Jurkat, Clone E6-1 (cell line): ENCODE data around the gene IGSF9.

ENCODE experiments used
- DNase-seq: peaks from one replicate; pipeline ENCODE4 v3.0.0-alpha.2; 2011; ENCODE audit warnings: low read depth, low spot score
- H3K4me3 ChIP-seq: 2 replicates; pipeline ENCODE4 v1.5.1; 2011; ENCODE audit warnings: mild to moderate bottlenecking, low read length, control low read depth, moderate library complexity

The IGSF9 gene

GRCh38 chr1:159924025-159924790 lies 21.2 kb downstream of the IGSF9 start:
- no peak for DNase-seq
- H3K4me3 ChIP-seq = peak overlapping the region; percentile 98

DNA sequence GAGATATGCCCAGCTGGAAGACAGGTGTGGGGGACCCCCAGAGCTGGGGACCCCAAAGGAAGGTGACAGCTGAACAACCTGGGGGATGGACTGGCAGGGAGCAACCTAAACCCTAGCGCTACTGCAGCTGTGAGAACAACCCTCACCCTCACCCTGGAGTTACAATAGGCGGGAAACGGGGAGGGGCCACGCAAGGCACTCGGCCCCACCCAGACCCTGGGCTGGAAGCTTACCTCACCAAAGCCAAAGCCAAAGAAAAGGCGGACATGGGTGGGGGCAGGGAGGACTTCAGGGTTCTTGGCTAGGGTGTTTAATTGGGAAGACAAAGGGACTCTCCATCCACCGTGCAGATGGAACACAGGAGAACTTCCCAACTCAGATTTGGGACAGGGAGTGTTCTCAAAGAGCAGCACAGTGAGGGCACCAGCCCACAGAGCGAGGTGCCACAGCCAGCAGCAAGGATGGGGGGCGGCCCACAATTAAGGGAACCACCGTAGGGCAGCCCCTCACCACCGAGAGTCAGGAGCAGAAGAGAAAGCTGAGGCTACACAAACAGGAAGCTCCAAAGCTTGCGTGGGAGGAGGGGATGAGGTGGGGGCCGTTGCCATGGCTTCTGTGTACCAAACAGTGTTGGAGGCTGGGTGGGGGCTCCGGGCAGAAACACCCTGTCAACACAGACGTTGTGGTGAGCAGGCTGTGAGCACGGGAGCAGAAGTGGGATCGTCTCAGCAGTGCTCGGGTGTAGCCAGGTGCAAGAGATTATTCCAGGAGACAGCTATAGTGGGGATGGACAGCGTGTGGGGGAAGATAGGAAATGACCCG lies 22.0 kb downstream of the IGSF9 start:
- DNase-seq = peak; percentile 72
- H3K4me3 ChIP-seq = peak overlapping the region; percentile 98

DNA sequence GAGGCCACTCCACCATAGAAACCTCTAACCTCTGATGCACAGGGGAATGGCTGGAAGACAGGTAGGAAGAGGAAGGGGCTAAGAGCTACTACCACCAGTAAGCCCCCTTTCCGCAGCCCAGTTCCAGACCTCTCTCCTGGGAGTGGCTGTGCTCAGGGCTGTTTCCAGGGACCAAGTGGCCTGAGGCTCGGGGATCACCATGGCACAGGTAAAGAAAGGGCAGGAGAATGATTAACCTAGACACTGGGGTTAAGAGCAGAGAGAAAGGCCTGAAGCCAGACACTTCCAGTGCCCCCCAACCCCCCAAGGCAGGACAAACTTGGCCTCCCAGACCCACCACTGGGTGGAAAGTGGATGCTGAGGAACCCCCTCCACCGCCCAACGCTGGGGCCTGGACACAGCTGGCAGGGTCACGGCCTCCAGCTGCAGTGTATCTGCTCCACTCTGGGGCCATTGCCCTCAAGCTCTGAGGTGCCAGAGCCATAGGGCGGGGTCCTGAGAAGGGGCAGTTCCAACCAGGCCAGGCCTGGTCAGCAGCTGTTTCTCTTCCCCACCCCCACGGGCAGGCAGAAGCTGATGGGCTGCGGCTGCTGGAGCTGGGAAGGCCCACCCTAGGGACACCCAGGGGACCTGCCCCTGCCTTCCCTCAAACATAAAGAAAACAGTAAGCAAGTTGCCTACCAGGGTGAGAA lies 22.8 kb downstream of the IGSF9 start:
- no peak for DNase-seq
- H3K4me3 ChIP-seq = peak overlapping the region; percentile 98

DNA sequence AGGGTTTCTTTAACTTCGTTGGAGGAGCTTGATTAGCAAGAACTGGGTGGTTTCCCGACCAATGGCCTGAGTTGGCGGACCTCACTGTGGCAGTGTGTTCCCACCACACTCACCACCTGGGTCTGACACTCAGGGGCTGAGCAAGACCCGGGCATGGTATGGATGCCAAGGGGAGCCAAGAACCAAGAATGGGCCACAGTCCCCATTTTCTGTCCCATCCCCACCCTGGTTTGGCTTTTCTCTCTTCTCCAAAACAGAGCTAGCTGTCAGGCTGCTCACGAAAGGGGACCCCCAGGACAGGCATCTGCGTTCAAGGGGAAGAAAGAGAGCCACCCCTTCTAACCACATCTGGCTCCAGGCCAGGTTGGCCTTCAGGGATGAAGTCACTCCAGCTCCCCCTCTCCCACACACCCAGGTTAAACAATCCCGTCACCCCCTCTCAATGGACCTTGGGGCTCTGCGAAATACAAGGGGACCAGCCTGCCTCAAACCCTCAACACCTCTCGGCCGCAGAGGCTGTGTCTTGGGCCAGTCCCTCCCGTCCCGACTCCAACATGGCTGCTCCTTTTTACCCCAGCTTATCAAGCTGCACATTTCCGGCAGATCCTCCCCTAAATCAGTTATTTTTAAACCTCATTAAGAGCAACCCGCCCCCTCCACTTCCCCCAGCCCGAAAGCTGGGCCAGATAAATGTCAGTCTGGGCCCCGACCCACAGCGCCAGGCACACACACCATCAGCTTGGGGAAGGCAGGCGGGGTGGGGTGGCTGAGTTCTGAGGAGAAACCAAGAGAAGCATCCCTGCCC lies 23.5 kb downstream of the IGSF9 start:
- no peak for DNase-seq

DNA sequence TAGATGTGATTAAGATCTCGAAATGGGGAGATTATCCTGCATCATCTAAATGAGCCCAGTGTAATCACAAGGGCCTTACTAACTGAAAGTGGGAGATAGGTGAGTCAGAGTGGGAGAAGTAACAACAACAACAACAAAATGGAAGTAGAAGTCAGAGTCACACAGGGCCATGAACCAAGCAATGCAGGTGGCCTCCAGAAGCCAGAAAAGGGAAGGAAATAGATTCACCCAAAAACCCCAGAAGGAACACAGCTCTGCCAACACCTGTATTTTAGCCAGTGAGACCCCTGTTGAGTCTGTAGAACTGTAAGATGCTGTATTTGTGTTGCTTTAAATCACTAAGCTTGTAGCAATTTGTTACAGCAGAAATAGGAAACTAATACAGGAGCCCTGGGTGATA lies 24.2 kb downstream of the IGSF9 start:
- DNase-seq = no peak
- no peak overlapping the region for H3K4me3 ChIP-seq

More for the DNA sequence above, 23.5 kb downstream of the IGSF9 start:
- H3K4me3 ChIP-seq = no peak overlapping the region; the same call in 1 of the 2 replicates

DNA sequence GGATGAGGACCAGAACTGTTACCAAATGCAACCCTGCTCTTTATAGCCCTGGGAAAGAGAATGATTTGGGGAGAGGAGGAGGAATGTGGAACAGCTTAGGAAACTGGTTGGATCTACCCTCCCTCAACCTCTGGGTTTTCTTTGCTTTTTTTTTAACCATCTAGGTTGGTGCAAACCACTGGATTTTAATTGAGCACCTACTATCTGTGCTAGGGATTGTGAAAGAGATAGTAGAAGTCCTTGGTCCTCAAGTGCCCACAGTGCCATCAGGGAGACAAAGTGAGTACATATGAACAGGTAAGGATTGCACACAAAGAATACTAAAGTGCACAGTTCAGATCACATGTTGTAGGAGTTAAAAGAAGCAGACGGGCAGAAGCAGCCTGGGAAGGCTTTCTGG lies 24.8 kb downstream of the IGSF9 start:
- no peak overlapping the region for H3K4me3 ChIP-seq
- DNase-seq = no peak

GRCh38 chr1:159920202-159920601 lies 25.2 kb downstream of the IGSF9 start:
- no peak overlapping the region for H3K4me3 ChIP-seq
- no peak for DNase-seq

DNA sequence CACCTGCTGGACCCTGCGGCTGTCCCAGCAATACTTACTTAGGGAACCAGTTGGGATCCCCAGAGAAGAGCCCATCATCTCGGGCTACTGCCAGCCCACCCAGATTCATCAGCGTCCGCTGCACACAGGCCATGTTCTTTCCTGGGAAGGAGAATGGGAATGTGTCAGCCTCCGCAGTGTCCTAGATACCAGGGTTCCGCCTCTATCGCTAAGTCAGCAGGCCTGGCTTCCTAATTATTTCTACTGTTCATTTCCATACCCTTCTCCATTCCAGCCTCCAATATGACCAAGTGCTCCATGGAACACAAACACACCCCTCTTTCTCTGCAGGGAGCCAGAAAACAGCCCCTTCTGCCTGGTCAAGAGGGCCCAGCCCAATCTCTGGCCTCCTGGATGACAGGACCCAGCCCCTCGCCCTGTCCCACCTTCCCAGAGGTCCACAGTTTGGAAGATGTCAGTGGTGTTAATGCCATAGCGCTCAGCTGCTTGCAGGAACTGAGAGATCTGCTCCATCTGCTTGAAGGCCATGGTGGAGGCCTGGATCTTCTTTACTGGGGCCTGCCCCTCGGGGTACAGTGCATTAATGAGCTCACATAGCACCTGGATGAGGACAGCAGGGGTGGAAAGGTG lies 26.1 kb downstream of the IGSF9 start:
- DNase-seq = no peak
- H3K4me3 ChIP-seq = no peak overlapping the region

DNA sequence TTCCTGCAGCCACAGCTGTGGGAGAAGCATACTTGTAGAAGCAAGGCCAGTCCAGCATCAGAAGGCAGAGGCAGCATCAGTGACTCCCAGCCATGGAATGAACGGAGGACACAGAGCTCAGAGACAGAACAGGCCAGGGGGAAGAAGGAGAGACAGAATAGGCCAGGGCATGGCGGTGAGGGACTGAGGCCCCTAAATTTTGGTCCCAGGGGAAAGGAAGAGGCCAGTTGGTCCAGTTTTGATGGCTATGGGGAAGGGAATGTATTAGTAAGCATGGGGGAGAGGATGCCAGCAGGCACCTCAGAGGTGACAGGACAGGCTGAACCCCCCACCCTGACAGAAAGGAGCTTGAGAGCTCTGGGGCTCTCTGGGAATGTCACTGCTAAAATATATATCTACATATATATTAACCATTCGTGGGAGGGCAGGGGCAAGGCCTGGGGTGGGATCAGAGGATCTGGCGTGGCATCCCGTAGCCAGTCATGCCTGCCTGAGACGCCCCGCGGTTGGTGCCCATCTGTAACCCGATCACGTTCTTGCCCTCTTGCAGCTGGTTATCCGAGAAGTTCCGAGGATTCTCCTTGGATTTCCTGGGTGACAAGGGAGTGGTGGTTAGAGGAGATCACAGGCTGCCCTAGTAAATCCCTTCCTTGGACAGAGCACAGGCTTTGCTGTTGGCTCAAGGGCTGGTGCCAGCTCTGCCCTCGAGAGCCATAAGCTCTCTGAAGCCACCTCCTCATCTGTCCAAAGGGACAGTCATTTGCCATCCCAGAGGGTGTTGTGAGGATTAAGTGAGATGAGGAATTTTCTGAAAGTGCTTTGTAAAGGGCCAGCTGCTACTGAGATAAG lies 26.8 kb downstream of the IGSF9 start:
- no peak overlapping the region for H3K4me3 ChIP-seq
- DNase-seq = no peak

DNA sequence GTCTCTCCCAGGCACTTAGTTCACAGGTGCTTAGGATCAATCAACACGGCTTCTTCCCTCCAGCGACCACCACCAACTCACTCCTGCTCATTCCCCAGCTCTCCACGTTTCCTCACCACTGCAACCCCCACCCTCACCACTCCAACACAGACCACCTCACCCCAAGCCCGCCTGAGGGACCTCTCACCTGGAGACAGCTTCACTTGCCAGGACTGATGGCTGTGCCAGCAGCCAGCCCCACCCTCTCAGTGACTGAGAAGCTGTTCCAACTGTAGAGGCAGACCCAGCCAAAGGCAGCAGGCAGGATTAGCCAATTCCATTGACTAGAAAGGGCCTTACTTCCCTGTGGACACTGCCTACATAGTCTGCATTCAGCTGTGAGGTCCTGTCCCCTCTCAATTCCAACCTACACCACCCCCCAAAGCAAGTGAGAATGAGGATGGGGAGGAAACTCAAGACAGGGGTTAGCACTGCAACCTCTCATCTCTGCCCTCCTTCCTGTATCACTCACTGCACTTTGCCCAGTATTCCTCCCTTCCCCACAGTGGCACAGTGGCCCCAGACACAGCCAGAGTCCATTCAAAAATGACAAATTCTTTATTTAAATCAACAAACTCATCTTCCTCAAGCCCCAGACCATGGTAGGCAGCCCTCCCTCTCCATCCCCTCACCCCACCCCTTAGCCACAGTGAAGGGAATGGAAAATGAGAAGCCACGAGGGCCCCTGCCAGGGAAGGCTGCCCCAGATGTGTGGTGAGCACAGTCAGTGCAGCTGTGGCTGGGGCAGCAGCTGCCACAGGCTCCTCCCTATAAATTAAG lies 27.7 kb downstream of the IGSF9 start:
- no peak for DNase-seq
- H3K4me3 ChIP-seq = no peak overlapping the region

- no peak overlapping the region for H3K4me3 ChIP-seq
- DNase-seq = no peak
These were observed 29.0 kb downstream of the IGSF9 start for GRCh38 chr1:159916242-159917051.

- DNase-seq = no peak
- no peak overlapping the region for H3K4me3 ChIP-seq
These were observed 29.7 kb downstream of the IGSF9 start for GRCh38 chr1:159915571-159916241.

- no peak for DNase-seq
- H3K4me3 ChIP-seq = no peak overlapping the region
These were observed 31.0 kb downstream of the IGSF9 start for GRCh38 chr1:159914252-159915018.

- H3K4me3 ChIP-seq = no peak overlapping the region
- no peak for DNase-seq
These were observed 31.8 kb downstream of the IGSF9 start for GRCh38 chr1:159913451-159914192.
